HG03558 (cell line): ENCODE data around the gene DNM1.
"Not testable (repeated sequence)": the region's sequence is repeated elsewhere in the genome, so short reads cannot be mapped to it uniquely, and the experiment has no call there.

Experiments
- ATAC-seq: cut with Tn5 transposase; IDR thresholded peaks from one replicate; pipeline ENCODE4 v1.9.1; 2021; ENCODE audit warnings: moderate number of reproducible peaks; ENCODE audit not compliant: unreplicated experiment; ENCODE audit errors: extremely low read depth

Gene DNM1

GRCh38 chr9:128175102-128175563, 28.0 kb upstream of the DNM1 start:
- no peak for ATAC-seq

- no peak for ATAC-seq
Measured at GRCh38 chr9:128175726-128176125, 27.5 kb upstream of the DNM1 start.

GRCh38 chr9:128178806-128179431, 24.3 kb upstream of the DNM1 start:
- ATAC-seq, result no peak

- ATAC-seq, result no peak
Measured at GRCh38 chr9:128180001-128180400, 23.2 kb upstream of the DNM1 start.

DNA sequence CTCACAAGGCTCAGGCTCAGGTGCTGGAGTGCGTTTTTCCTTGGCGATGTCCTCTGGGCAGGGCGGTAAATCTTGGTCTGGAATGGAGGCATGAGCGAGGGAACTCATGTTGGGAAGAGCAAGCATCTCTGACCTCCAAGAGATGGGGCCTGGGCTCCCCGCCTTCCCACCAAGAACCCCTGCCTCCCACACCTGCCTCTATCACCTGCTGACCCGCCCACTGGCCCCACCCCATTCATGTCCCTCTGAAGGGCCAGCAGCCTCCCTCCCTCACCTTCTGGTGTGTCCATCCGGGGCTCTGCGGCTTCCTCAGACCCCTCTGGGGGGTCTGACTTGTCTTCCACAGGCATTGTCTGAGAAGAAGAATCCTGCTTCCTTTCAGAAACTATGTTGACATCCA, 22.7 kb upstream of the DNM1 start:
- no peak for ATAC-seq

- not testable (repeated sequence) for ATAC-seq
Measured at GRCh38 chr9:128181480-128181879, 21.7 kb upstream of the DNM1 start.

GRCh38 chr9:128182893-128183588, 20.1 kb upstream of the DNM1 start:
- ATAC-seq, result no peak

- ATAC-seq, result no peak
Measured at GRCh38 chr9:128185979-128186965, 16.9 kb upstream of the DNM1 start.

- ATAC-seq, result no peak
Measured at GRCh38 chr9:128187361-128187760, 15.8 kb upstream of the DNM1 start.

GRCh38 chr9:128188209-128188608, 15.0 kb upstream of the DNM1 start:
- ATAC-seq, result no peak

- ATAC-seq, result no peak
Measured at GRCh38 chr9:128190013-128190412, 13.2 kb upstream of the DNM1 start.

DNA sequence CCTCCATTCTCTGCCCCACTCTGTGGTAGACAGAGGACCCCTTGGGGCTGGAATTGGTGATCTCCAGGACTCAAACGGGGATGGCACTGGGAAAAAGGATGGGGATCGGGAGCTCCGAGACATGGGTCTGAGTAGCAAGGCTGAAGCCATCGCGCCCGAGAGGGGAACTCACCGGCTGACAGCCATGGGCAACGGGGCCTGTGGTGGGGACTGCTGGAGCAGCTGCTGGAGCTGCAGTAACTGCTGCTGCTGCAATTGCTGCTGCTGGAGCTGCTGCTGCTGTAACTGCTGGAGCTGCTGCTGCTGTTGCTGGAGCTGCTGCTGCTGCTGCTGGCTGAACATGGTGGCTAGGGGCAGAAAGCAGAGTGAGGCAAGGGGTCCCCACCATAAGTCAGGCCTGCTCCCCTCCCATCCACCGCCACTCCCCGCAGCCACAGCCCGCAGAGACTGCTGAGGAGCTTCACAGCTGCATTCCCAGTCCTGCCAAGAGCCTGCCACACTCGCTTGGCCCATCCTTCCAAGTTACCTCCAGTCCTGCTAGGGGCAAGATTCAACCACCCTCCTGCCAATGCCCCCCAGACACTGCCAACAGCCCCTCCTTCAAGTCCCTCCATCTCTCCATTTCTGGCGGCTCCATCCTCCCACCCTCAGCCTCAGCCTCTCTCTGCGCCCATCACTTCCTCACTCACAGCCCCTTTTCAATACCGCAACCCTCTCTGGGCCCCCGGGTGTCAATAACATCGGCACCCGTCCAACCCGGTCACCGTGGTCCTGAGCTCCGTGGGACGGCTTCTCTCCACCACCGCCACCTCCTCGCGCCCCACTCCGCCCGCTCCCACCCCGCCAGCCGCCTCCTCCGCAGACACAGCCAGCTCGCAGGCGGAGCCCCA, 12.4 kb upstream of the DNM1 start:
- ATAC-seq, result no peak

DNA sequence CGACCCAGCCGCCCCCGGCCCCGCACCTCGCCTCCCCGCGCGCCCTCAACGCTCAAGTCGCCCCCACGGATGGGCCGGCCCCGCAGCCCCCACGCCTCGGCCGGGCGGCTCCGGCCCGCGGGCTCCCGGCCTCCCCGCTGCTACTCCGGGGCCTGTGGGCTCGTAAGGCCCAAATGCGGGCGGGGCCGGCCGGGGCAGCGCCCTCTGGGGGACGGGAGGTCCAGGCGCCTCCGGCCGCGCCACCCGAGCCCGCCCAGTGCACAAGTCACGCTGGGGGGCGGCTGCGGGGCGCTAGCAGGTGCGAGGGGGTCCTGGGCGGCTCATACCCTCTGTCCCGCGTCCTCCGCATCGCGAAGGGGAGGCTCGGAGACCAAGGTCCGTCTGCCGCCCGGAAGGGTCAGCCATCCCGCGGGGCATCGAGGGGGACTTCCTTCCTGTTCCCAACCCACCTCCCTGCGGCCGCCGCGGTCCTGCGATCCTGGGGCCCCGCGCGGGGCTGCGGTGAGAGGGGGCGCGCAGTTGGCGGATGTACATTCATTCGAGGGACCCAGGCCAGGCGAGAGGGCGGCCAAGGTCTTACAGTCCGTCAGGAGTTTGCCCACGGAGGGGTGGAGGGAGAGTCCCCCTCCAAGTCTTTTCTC, 11.7 kb upstream of the DNM1 start, which contains the start of gene CIZ1:
TSS of gene CIZ1 (minus strand) at position 167 of the 641 bp plus-strand sequence. CDS start 715 bp downstream, outside the sequence.
- ATAC-seq, result no peak

DNA sequence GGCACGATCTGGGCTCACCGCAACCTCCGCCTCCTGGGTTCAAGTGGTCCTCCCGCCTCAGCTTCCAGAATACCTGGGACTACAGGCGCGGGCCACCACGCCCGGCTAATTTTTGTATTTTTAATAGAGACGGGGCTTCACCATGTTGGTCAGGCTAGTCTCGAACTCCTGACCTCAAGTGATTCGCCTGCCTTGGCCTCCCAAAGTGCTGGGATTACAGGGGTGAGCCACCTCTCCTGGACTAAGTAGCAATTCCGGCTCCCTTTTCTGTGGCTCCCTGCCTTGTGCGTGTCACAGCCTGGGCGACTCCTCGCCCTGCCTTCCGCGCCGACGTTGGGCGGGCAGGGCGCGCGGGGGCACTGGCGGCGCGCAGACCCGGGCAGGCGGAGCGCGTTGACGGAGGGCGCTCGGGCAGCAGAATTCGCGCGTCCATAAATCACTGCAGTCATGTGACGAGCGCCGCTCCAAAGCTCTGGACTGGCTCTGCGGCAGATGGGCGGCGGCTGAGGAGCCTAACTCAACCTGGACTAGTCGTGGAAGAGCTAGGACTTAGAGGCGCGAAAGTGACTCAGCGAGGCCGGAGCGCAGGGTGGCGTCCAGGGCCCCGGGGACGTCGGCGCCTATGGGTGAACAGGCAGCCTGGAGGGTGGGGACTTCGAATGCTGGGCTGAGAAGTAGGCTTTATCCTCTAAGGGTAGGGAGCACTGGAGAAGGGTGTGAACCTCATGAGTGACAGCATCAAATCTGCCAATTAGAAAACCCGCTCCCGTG, 10.4 kb upstream of the DNM1 start:
- ATAC-seq, result peak; percentile 56

- ATAC-seq, result no peak
Measured at GRCh38 chr9:128193469-128194096, 9.6 kb upstream of the DNM1 start.

DNA sequence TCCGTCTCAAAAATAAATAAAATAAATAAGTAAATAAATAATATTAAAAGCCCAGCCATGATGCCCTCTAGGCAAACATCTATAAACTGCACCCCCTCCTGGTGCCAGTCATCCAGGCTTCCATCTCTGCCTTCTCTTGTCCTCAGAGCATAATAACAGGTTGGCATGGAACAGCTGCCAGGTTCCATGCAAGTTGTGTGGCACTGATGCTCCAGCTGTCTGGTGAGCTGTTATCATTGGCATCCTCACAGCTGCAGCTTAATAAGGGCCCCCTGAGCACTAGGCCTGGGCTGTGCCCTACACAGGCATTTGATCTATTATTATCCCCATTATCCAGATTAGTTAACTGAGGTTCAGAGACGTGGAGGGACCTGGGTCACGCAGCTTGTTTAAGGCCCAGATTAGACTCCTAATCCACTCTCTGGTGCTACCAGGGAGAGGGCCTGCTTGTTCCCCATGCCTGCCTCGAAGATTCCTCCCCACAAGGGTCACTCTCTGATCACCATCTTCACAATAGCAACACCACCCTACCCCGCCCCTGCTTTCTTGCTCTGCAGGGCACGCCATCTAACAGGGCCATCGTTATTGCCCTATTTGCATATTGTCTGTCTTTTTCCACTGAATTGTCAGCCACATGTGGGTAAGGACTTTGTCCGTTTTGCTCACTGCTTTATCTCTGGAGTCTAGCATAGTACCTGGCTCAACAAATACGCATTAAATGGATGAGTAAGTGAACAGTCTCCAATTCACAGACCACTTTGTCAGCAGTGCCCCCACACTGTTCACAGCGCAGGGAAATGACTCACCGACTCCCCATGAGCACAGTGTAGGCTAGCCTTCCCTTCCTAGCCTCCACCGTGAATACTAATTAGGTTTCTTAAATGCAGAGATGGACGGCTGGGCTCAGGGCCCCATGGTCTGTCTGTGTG, 1.5 kb upstream of the DNM1 start:
- no peak for ATAC-seq

GRCh38 chr9:128202648-128203023, 543 bp upstream of the DNM1 start:
- no peak for ATAC-seq
